ENCODE measurements around the gene ANXA11.

- TF ChIP-seq POLR2A (IDR thresholded peaks at IDR 0.05; ENCODE audit: low read depth, low read length) (no peak), TAF1 (IDR thresholded peaks at IDR 0.05; ENCODE audit: low read depth, low read length) (no peak)
These were observed 5.1 kb downstream of the ANXA11 start for GRCh38 chr10:80200259-80200658.

Measured in GM12891 (cell line).